PC-3 (cell line): ENCODE measurements around the gene ZSCAN2.

Experiments
- CTCF ChIP-seq: fragments of 300-600 bp; sonication (generic); conservative IDR thresholded peaks from 2 replicates; pipeline ENCODE4 v1.5.1; 2017; ENCODE audit warnings: antibody characterized with exemption, low read depth, mild to moderate bottlenecking, low read length
- EZH2phosphoT487 ChIP-seq: fragments of 300-600 bp; sonication (generic); IDR thresholded peaks from 2 replicates; pipeline ENCODE4 v1.6.1; 2018; ENCODE audit warnings: mild to moderate bottlenecking, antibody characterized with exemption, low read length, borderline replicate concordance

- TF ChIP-seq CTCF (no peak), EZH2phosphoT487 (no peak)
Measured at GRCh38 chr15:84601555-84601838, 688 bp downstream of the ZSCAN2 start.
